Tibial nerve (tissue), 4 donors: ENCODE data around the gene LAMC2. TPM values are rescaled to one million over a fixed set of nuclear protein-coding genes. Genes with fewer than 3 reads are reported as not detected.
"Not testable (repeated sequence)": the region's sequence is repeated elsewhere in the genome, so short reads cannot be mapped to it uniquely, and the experiment has no call there.

ENCODE experiments used
- DNase-seq, 2 donors: peaks; one replicate each; pipeline ENCODE4 v3.0.0-alpha.2; 2019; ENCODE audit warnings: low spot score in 2 of 2
- H3K27ac ChIP-seq, 4 donors: fragments of 200-600 bp; sonication (generic) in 3 of 4; one replicate each; pipeline ENCODE4 v1.5.1; 2017 to 2019; ENCODE audit warnings: mild to moderate bottlenecking in 1 of 4
- H3K27me3 ChIP-seq, 2 donors: fragments of 200-600 bp; sonication (generic) in 1 of 2; one replicate each; pipeline versions ENCODE4 v1.5.1 to v1.6.0; 2017 to 2019
- H3K36me3 ChIP-seq, 3 donors: fragments of 200-600 bp; sonication (generic); one replicate each; pipeline ENCODE4 v1.5.1; 2018 to 2019
- H3K4me1 ChIP-seq, 4 donors: fragments of 200-600 bp; sonication (generic) in 3 of 4; one replicate each; pipeline ENCODE4 v1.5.1; 2017 to 2019
- H3K4me3 ChIP-seq, 4 donors: fragments of 200-600 bp; sonication (generic) in 3 of 4; one replicate each; pipeline ENCODE4 v1.5.1; 2017 to 2019; ENCODE audit warnings: mild to moderate bottlenecking in 1 of 4, moderate library complexity in 1 of 4
- H3K9me3 ChIP-seq, 4 donors: fragments of 200-600 bp; sonication (generic) in 3 of 4; one replicate each; pipeline ENCODE4 v1.5.1; 2017 to 2019
- CTCF ChIP-seq, 5 experiments: fragments of 200-600 bp in 3 of 5; fragments of 450-650 bp in 2 of 5; sonication (generic) in 3 of 5; IDR thresholded peaks; one replicate each; pipeline ENCODE4 v1.5.1; 2016 to 2019; ENCODE audit warnings: antibody characterized with exemption in 5 of 5, mild to moderate bottlenecking in 3 of 5, moderate library complexity in 2 of 5
- EP300 ChIP-seq, 2 donors: sonication (generic); formaldehyde crosslinking; IDR thresholded peaks; one replicate each; pipeline ENCODE4 v1.6.1; 2017; ENCODE audit warnings: antibody characterized with exemption in 2 of 2, mild to moderate bottlenecking in 1 of 2
- POLR2A ChIP-seq, 2 donors: fragments of 450-650 bp; IDR thresholded peaks; one replicate each; pipeline ENCODE4 v1.6.1; 2017; ENCODE audit warnings: antibody characterized with exemption in 2 of 2, mild to moderate bottlenecking in 2 of 2, moderate library complexity in 2 of 2
- WGBS, 2 donors: methylation state at CpG; one replicate each; pipeline ENCODE4 v1.1.5; 2018; 5-methylcytosine and 5-hydroxymethylcytosine counted together
- total RNA-seq, 4 donors: library from RNA; depleted of rRNA; stranded (reverse); fragments of >200 nt; gene quantifications; one replicate each; pipeline ENCODE4 v1.1.0, GENCODE V29; 2016

The LAMC2 gene
- total RNA-seq, 4 donors from 2014 or later, result 4.5 to 11.9 (median 8.1) TPM

- no peak overlapping the region for H3K4me3 ChIP-seq
- H3K27ac ChIP-seq, result peak overlapping the region in 3 of 4 donors; percentile 11 to 71 (median 70)
- WGBS, 2 donors, result 79 to 84% methylated on average over 5 of the region's 5 CpGs
- H3K4me1 ChIP-seq, result peaks cover 0 to 44% (median 8%) of the 10 kb centered on the region in 4 donors
- DNase-seq, result no peak
- no peaks in the 10 kb centered on the region for H3K27me3 ChIP-seq
- H3K9me3 ChIP-seq, result no peaks in the 10 kb centered on the region
- H3K36me3 ChIP-seq, result no peaks in the 10 kb centered on the region
- no peak for TF ChIP-seq EP300 (IDR thresholded peaks at IDR 0.05)
- no peak for TF ChIP-seq POLR2A (IDR thresholded peaks at IDR 0.05)
- TF ChIP-seq CTCF (IDR thresholded peaks at IDR 0.05), result no peak
Observed at GRCh38 chr1:183273300-183273699, 87.2 kb downstream of the LAMC2 start.

GRCh38 chr1:183273984-183274383, 87.9 kb downstream of the LAMC2 start:
- not testable (repeated sequence) for H3K27me3 ChIP-seq, H3K4me3 ChIP-seq, H3K36me3 ChIP-seq, DNase-seq, H3K9me3 ChIP-seq
- H3K4me1 ChIP-seq, result peaks cover 0 to 51% (median 12%) of the 10 kb centered on the region in 4 donors
- 93% methylated on average over 4 of the region's 4 CpGs for WGBS, 2 donors
- H3K27ac ChIP-seq, result peak overlapping the region in 2 of 4 donors; percentile 70 to 71

- Histone ChIP-seq H3K36me3 (no peaks in the 10 kb centered on the region), H3K4me3 (no peak overlapping the region), H3K9me3 (no peaks in the 10 kb centered on the region), H3K27ac (peak overlapping the region in 2 of 4 donors; percentile 1 to 33), H3K4me1 (peaks cover 0 to 60% (median 19%) of the 10 kb centered on the region in 4 donors), H3K27me3 (no peaks in the 10 kb centered on the region)
- 86 to 94% methylated on average over 3 of the region's 3 CpGs for WGBS, 2 donors
- no peak for DNase-seq
- TF ChIP-seq CTCF (IDR thresholded peaks at IDR 0.05), result no peak
- TF ChIP-seq EP300 (IDR thresholded peaks at IDR 0.05), result no peak
- no peak for TF ChIP-seq POLR2A (IDR thresholded peaks at IDR 0.05)
Observed at GRCh38 chr1:183274836-183275235, 88.8 kb downstream of the LAMC2 start.

GRCh38 chr1:183275322-183275721, 89.3 kb downstream of the LAMC2 start:
- Histone ChIP-seq H3K9me3 (no peaks in the 10 kb centered on the region), H3K27ac (peak overlapping the region in 1 of 4 donors; percentile 1), H3K4me3 (no peak overlapping the region), H3K27me3 (no peaks in the 10 kb centered on the region), H3K4me1 (peaks cover 0 to 61% (median 18%) of the 10 kb centered on the region in 4 donors), H3K36me3 (no peaks in the 10 kb centered on the region)
- WGBS, 2 donors, result 87 to 100% methylated on average over 3 of the region's 3 CpGs
- no peak for TF ChIP-seq CTCF (IDR thresholded peaks at IDR 0.05)
- TF ChIP-seq EP300 (IDR thresholded peaks at IDR 0.05), result no peak
- no peak for TF ChIP-seq POLR2A (IDR thresholded peaks at IDR 0.05)
- DNase-seq, result no peak

- Histone ChIP-seq H3K4me1 (peaks cover 0 to 62% (median 19%) of the 10 kb centered on the region in 4 donors), H3K27me3 (no peaks in the 10 kb centered on the region), H3K27ac (peak overlapping the region in 1 of 4 donors; percentile 28), H3K36me3 (no peaks in the 10 kb centered on the region), H3K4me3 (no peak overlapping the region), H3K9me3 (no peaks in the 10 kb centered on the region)
- WGBS, 2 donors, result 78 to 83% methylated on average over 9 of the region's 9 CpGs
- DNase-seq, result no peak
- TF ChIP-seq POLR2A (IDR thresholded peaks at IDR 0.05), result no peak
- no peak for TF ChIP-seq CTCF (IDR thresholded peaks at IDR 0.05)
- no peak for TF ChIP-seq EP300 (IDR thresholded peaks at IDR 0.05)
Observed at GRCh38 chr1:183276386-183277080, 90.5 kb downstream of the LAMC2 start.
